ENCODE measurements around the gene FBN1.

FBN1 gene

DNA sequence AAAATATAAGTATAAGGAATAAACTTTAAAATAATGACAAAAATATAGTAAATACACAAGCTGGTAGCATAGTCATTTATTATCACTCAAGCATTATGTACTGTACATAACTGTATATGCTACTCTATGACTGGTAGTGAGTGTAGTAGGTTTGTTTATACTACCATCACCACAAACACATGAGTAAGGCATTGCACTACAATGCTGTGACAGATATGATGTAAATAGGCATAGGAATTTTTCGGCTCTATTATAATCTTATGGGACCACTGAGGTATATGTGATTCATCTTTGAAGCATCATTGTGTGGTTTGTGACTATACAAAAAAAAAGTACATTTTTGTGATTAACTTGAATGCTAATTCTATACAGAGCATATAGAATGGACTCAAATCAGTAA lies 35.3 kb upstream of the FBN1 start:
- no peak for TF ChIP-seq ZFX (IDR thresholded peaks at IDR 0.05)
- TF ChIP-seq, protein P1, sequence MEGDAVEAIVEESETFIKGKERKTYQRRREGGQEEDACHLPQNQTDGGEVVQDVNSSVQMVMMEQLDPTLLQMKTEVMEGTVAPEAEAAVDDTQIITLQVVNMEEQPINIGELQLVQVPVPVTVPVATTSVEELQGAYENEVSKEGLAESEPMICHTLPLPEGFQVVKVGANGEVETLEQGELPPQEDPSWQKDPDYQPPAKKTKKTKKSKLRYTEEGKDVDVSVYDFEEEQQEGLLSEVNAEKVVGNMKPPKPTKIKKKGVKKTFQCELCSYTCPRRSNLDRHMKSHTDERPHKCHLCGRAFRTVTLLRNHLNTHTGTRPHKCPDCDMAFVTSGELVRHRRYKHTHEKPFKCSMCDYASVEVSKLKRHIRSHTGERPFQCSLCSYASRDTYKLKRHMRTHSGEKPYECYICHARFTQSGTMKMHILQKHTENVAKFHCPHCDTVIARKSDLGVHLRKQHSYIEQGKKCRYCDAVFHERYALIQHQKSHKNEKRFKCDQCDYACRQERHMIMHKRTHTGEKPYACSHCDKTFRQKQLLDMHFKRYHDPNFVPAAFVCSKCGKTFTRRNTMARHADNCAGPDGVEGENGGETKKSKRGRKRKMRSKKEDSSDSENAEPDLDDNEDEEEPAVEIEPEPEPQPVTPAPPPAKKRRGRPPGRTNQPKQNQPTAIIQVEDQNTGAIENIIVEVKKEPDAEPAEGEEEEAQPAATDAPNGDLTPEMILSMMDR (conservative IDR thresholded peaks at IDR 0.05) = no peak

DNA sequence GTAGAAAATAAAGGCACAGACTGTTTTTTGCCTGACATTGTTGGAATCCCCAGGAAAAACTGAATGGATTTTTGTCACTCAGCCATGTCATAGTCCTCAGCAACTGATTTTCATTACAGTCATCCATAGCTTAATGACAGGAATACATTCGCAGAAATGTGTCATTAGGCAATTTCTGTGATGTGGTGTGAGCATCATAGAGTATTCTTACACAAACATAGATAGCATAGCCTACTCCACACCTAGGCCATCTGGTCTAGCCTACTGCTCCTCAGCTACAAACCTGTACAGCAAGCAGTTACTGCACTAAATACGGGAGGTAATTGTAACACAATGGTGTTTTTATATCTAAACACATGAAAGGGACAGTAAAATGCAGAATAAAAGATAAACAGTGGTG lies 34.4 kb upstream of the FBN1 start:
- no peak overlapping the region for H3K27ac ChIP-seq
- TF ChIP-seq, protein P1 (conservative IDR thresholded peaks at IDR 0.05) = no peak
- TF ChIP-seq ZFX (IDR thresholded peaks at IDR 0.05) = no peak

More for the DNA sequence above, 35.3 kb upstream of the FBN1 start:
- H3K27ac ChIP-seq = no peak overlapping the region

DNA sequence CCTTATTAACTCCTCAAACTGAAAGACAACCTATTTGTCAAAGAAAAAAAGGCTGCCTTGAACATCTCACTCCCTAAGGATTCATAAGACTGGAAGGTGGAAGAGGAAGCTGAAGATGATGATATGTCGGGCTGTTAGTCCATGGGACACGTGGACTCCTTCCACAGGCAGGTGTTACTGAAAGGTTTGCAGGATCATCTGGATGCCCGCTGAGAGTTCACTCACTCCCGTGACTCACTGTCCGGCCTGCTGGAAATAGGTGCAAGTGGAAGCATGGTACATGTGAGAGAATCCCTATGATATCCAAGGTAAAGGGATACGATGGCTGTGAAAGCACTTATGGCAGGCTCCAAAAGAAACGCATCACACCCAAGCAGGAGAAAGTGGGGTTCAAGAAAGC lies 33.3 kb upstream of the FBN1 start:
- TF ChIP-seq ZFX (IDR thresholded peaks at IDR 0.05) = no peak
- TF ChIP-seq, protein P1 (conservative IDR thresholded peaks at IDR 0.05) = no peak
- H3K27ac ChIP-seq = no peak overlapping the region

DNA sequence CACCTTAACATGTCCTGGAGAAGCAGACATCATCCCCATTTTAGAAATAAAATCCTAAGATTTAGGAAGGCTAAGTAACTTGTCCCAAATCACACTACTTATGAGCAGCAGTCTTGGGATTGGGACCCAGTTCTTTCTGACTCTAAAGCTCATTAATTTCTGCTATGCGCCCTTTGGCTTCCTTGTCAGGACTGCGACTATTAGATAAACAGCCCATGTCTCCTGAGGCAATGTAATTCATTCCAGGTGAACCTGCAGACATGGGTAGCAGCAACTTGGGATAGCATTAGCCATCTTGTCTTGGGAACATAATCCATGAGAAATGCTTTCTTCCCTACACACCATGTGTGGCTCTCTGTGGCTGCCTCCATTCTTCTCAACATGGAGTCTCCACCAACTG lies 32.3 kb upstream of the FBN1 start:
- no peak overlapping the region for H3K27ac ChIP-seq
- no peak for TF ChIP-seq ZFX (IDR thresholded peaks at IDR 0.05)
- TF ChIP-seq, protein P1 (conservative IDR thresholded peaks at IDR 0.05) = no peak

DNA sequence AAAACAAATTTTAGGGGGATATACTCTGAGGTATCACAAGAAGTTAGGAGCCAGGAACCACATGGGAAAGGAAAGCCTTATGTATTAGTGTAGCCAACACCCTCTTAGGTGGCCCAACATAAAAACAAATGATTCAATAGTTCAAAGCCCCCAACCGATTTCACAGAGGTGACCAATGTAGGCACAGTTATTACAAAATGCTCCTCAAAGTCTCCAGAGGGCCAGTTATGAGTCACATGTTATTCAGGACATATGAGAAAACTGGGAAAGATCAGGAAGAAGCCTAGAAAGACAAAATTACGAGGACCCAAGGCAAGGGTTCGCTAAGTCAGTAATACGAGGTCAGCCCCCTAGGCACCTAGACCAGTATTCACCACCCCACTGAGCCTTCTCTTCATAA lies 29.9 kb upstream of the FBN1 start:
- H3K27ac ChIP-seq = no peak overlapping the region
- TF ChIP-seq ZFX (IDR thresholded peaks at IDR 0.05) = no peak

DNA sequence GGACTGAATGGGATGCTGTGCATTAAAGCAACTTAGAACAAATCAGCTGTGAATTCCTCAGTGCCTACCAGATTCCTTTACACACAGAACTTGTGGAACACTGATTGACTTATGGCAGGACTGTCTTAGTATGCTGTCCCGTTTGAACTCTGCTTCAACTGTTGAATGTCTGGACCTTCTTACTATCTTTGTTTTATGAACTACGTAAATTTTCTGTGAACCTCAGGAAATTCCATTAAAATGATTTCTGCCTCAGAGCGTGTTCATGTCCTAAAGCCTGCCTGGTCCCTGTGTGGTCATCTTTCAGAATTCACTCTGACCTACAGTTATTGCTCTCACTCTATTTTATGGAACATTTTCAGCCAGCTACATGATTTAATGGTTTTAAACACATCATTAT lies 29.4 kb upstream of the FBN1 start:
- TF ChIP-seq, protein P1 (conservative IDR thresholded peaks at IDR 0.05) = no peak
- TF ChIP-seq ZFX (IDR thresholded peaks at IDR 0.05) = no peak
- no peak overlapping the region for H3K27ac ChIP-seq

DNA sequence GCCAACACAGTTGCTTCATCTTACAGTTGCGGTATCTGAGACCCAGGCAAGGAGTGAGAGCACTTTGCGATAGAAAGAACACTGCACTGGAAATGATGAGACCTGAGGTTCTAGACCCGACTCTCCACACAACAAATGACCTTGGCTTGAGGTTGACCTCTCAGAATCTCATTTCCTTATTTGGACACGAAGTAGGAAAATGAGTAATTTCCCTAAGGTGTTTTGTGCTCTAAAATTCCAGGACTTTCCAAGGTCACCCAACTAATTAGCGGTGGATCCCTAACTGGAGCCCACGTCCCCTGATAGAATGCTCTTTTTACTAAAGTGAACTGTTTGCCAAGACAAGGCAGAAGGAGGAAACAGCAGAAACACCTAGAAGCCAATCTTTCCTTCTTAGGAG lies 26.7 kb upstream of the FBN1 start:
- H3K27ac ChIP-seq = no peak overlapping the region
- TF ChIP-seq, protein P1 (conservative IDR thresholded peaks at IDR 0.05) = no peak
- no peak for TF ChIP-seq ZFX (IDR thresholded peaks at IDR 0.05)

DNA sequence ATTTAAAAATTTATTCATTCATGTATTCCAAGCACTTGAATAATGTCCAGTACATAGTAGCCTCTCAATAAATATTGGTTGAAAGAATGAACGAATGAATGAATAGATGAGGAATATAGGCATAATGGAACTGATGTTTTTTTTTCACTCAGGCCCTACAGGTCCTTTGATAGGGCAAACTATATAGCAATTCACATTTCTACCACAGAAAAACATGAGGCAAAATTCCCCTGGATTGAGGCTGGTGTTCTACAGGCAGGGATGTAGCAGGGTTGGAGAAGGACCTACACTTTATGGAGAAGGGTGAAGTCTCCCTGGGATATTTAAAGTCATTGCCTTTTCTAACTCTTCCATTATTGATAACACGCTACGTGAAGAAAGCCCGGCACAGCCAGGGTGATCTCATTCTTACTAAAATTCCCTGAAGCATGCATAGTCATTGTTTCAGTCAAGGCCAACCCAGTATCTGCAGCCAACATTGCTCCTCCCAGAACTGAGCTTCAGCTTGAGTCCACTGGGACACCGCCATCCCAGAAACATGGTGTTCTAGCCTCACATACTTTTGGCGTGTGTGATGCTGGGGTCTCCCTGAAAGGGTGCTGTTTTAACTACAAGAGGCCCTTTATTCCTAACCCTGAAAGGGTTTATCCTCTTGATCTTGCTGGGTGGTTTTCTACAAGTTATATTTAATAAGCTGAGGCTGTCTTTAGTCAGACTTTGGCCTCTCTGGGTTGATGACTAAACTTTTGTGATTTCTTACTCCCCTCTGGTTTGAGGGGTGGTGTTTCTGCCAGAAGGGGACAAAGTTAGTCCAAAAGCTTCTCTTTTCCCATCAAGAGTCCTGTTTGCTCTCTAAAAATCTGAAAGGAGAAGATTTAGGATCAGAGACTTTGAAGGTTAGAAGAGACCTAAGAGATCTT lies 25.9 kb upstream of the FBN1 start:
- no peak overlapping the region for H3K27ac ChIP-seq

More for the DNA sequence above, 25.9 kb upstream of the FBN1 start:
- no peak for TF ChIP-seq ZFX (IDR thresholded peaks at IDR 0.05)
- TF ChIP-seq, protein P1 (conservative IDR thresholded peaks at IDR 0.05) = no peak

Measured in C4-2B (cell line).